CD14-positive monocyte (primary cell): Measurements from ENCODE around the gene FGGY. TPM values are rescaled to one million over a fixed set of nuclear protein-coding genes. Genes with fewer than 3 reads are reported as not detected.
A peak's percentile ranks its signal among the peaks of the same experiment; 100 is the strongest.

Source experiments
- DNase-seq, 3 donors: peaks; one replicate each; pipeline ENCODE4 v3.0.0-alpha.2; 2011 to 2022
- H2AFZ ChIP-seq: 2 replicates; pipeline ENCODE4 v1.6.0; 2012; ENCODE audit warnings: mild to moderate bottlenecking, low read depth, low read length, inconsistent platforms; ENCODE audit not compliant: insufficient read depth, poor library complexity, severe bottlenecking
- H3K27ac ChIP-seq, 2 donors: 1 replicate in 1 of 2; 2 replicates in 1 of 2; pipeline ENCODE4 v1.5.1; 2012 to 2013; ENCODE audit warnings: low read length in 2 of 2, control low read depth in 1 of 2, inconsistent platforms in 1 of 2, low read depth in 1 of 2, mild to moderate bottlenecking in 1 of 2
- H3K27me3 ChIP-seq, 2 donors: one replicate each; pipeline versions ENCODE4 v1.6.0 to v1.6.1; 2011 to 2013; ENCODE audit warnings: low read length in 2 of 2; ENCODE audit not compliant: control insufficient read depth in 2 of 2, insufficient read depth in 2 of 2
- H3K36me3 ChIP-seq, 2 donors: replicated peaks in 1 of 2; 1 replicate in 1 of 2; 2 replicates in 1 of 2; pipeline versions ENCODE4 v1.5.1 to v1.6.1; 2012 to 2013; ENCODE audit warnings: low read length in 2 of 2, control low read depth in 1 of 2, inconsistent platforms in 1 of 2, mild to moderate bottlenecking in 1 of 2; ENCODE audit not compliant: insufficient read depth in 2 of 2, control insufficient read depth in 1 of 2
- H3K4me1 ChIP-seq, 2 donors: 1 replicate in 1 of 2; 2 replicates in 1 of 2; pipeline versions ENCODE4 v1.5.1 to v1.6.1; 2012 to 2013; ENCODE audit warnings: low read length in 2 of 2, control low read depth in 1 of 2, inconsistent platforms in 1 of 2, mild to moderate bottlenecking in 1 of 2, moderate library complexity in 1 of 2; ENCODE audit not compliant: insufficient read depth in 2 of 2, control insufficient read depth in 1 of 2
- H3K4me2 ChIP-seq: replicated peaks from 2 replicates; pipeline ENCODE3; 2012; ENCODE audit warnings: low read length, moderate library complexity, mild to moderate bottlenecking; ENCODE audit not compliant: poor library complexity, severe bottlenecking; ENCODE audit errors: extremely low read depth
- H3K4me3 ChIP-seq, 3 experiments: fragments of 200-600 bp in 1 of 3; sonication (generic) in 1 of 3; replicated peaks in 1 of 3; 1 replicate in 2 of 3; 2 replicates in 1 of 3; pipeline ENCODE4 v1.5.1; 2011 to 2013; ENCODE audit warnings: low read length in 3 of 3, mild to moderate bottlenecking in 3 of 3, control low read depth in 2 of 3, low read depth in 2 of 3, inconsistent platforms in 1 of 3, moderate library complexity in 1 of 3
- H3K79me2 ChIP-seq: 2 replicates; pipeline ENCODE4 v1.6.0; 2012; ENCODE audit warnings: mild to moderate bottlenecking, control low read depth, inconsistent platforms, low read length, moderate library complexity; ENCODE audit not compliant: insufficient read depth
- H3K9ac ChIP-seq: 2 replicates; pipeline ENCODE4 v1.6.0; 2017; ENCODE audit warnings: low read length, mild to moderate bottlenecking; ENCODE audit not compliant: insufficient read depth, poor library complexity, severe bottlenecking
- H3K9me3 ChIP-seq, 2 donors: replicated peaks in 1 of 2; 1 replicate in 1 of 2; 2 replicates in 1 of 2; pipeline versions ENCODE4 v1.5.1 to v1.6.1; 2012 to 2013; ENCODE audit warnings: low read length in 2 of 2, control low read depth in 1 of 2; ENCODE audit not compliant: control insufficient read depth in 1 of 2, insufficient read depth in 1 of 2
- H4K20me1 ChIP-seq: 2 replicates; pipeline ENCODE4 v1.6.0; 2012; ENCODE audit warnings: mild to moderate bottlenecking, low read length, control low read depth, moderate library complexity; ENCODE audit not compliant: insufficient read depth
- H3K27ac Mint-ChIP-seq, 7 donors: one replicate each; pipeline ENCODE4 v1.8.0; 2020; ENCODE audit warnings: mild to moderate bottlenecking in 7 of 7, mixed read lengths in 7 of 7, moderate library complexity in 6 of 7, inconsistent platforms in 2 of 7
- H3K27me3 Mint-ChIP-seq, 3 donors: one replicate each; pipeline ENCODE4 v1.8.0; 2021 to 2022; ENCODE audit warnings: low read depth in 3 of 3, mild to moderate bottlenecking in 3 of 3, mixed read lengths in 3 of 3, moderate library complexity in 3 of 3, inconsistent platforms in 1 of 3
- H3K36me3 Mint-ChIP-seq, 2 donors: one replicate each; pipeline ENCODE4 v1.8.0; 2020; ENCODE audit warnings: mixed read lengths in 2 of 2, inconsistent platforms in 1 of 2, mild to moderate bottlenecking in 1 of 2
- H3K4me1 Mint-ChIP-seq: one replicate; pipeline ENCODE4 v1.8.0; 2020; ENCODE audit warnings: mild to moderate bottlenecking, mixed read lengths
- H3K4me3 Mint-ChIP-seq, 2 donors: one replicate each; pipeline ENCODE4 v1.8.0; 2020; ENCODE audit warnings: mild to moderate bottlenecking in 2 of 2, mixed read lengths in 2 of 2, moderate library complexity in 1 of 2
- H3K9me3 Mint-ChIP-seq, 7 donors: one replicate each; pipeline ENCODE4 v1.8.0; 2020 to 2022; ENCODE audit warnings: mixed read lengths in 7 of 7, mild to moderate bottlenecking in 6 of 7, moderate library complexity in 6 of 7, inconsistent platforms in 2 of 7
- WGBS: methylation state at CpG from one replicate; pipeline ENCODE4 v1.1.5; 2013; ENCODE audit warnings: missing lambda C conversion rate; ENCODE audit not compliant: insufficient coverage; 5-methylcytosine and 5-hydroxymethylcytosine counted together
- intact Hi-C, 2 donors: fragments of 100-400 bp; cut with micrococcal nuclease; formaldehyde crosslinking; loops; one replicate each; pipeline versions ENCODE4 v1.15.0 to v1.15.1; 2023
- polyA plus RNA-seq, 3 donors: library from polyadenylated mRNA; depleted of rRNA in 1 of 3; unstranded in 2 of 3; stranded (reverse) in 1 of 3; fragments of 300-500 nt in 2 of 3; fragments of >200 nt in 1 of 3; fragmentation: Illumina TruSeq in 2 of 3; gene quantifications; 1 replicate in 2 of 3; 2 replicates in 1 of 3; pipeline ENCODE4 v1.2.3, GENCODE V29; 2012 to 2021
- TF ChIP-seq, protein P1 (sequence below): fragments of 200-600 bp; IDR thresholded peaks from one replicate; pipeline ENCODE4 v1.8.0; 2022; ENCODE audit warnings: antibody characterized with exemption, mild to moderate bottlenecking

The FGGY gene
- polyA plus RNA-seq, 3 donors, result 2.3 to 4.3 (median 2.9) TPM

GRCh38 chr1:59699227-59699847 lies 402.4 kb downstream of the FGGY start:
- H3K4me3 Mint-ChIP-seq, result no peak overlapping the region
- peak overlapping the region in 1 of 3 experiments; percentile 8 for H3K4me3 ChIP-seq
- no CpG with 5 or more reads among the region's 5 CpGs for WGBS

GRCh38 chr1:59701376-59701775 lies 404.5 kb downstream of the FGGY start:
- Mint-ChIP-seq H3K9me3 (no peaks in the 10 kb centered on the region), H3K27ac (no peak overlapping the region), H3K36me3 (no peaks in the 10 kb centered on the region), H3K27me3 (no peaks in the 10 kb centered on the region), H3K4me3 (no peak overlapping the region), H3K4me1 (peaks cover 39% of the 10 kb centered on the region)
- no peak overlapping the region for H3K9ac ChIP-seq
- no peaks in the 10 kb centered on the region for H3K27me3 ChIP-seq
- H3K9me3 ChIP-seq, result no peaks in the 10 kb centered on the region
- H3K27ac ChIP-seq, result no peak overlapping the region
- no peak for DNase-seq
- no peaks in the 10 kb centered on the region for H3K79me2 ChIP-seq
- no peak overlapping the region for H3K4me3 ChIP-seq
- no peaks in the 10 kb centered on the region for H4K20me1 ChIP-seq
- 100% methylated on average over 3 of the region's 3 CpGs for WGBS
- TF ChIP-seq, protein P1, sequence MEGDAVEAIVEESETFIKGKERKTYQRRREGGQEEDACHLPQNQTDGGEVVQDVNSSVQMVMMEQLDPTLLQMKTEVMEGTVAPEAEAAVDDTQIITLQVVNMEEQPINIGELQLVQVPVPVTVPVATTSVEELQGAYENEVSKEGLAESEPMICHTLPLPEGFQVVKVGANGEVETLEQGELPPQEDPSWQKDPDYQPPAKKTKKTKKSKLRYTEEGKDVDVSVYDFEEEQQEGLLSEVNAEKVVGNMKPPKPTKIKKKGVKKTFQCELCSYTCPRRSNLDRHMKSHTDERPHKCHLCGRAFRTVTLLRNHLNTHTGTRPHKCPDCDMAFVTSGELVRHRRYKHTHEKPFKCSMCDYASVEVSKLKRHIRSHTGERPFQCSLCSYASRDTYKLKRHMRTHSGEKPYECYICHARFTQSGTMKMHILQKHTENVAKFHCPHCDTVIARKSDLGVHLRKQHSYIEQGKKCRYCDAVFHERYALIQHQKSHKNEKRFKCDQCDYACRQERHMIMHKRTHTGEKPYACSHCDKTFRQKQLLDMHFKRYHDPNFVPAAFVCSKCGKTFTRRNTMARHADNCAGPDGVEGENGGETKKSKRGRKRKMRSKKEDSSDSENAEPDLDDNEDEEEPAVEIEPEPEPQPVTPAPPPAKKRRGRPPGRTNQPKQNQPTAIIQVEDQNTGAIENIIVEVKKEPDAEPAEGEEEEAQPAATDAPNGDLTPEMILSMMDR, result no peak
- no peak overlapping the region for H3K4me2 ChIP-seq
- intact Hi-C loops, result loop anchor here in 1 of 2 donors (10.0 kb wide), 1 partner anchor 957 kb away; no protein-coding TSS in a partner anchor
- H2AFZ ChIP-seq, result no peak overlapping the region
- no peaks in the 10 kb centered on the region for H3K36me3 ChIP-seq
- peaks cover 31 to 34% of the 10 kb centered on the region in 2 donors for H3K4me1 ChIP-seq

More at GRCh38 chr1:59699227-59699847, 402.4 kb downstream of the FGGY start:
- Histone ChIP-seq H4K20me1 (no peaks in the 10 kb centered on the region), H3K9me3 (no peaks in the 10 kb centered on the region), H3K36me3 (no peaks in the 10 kb centered on the region), H3K27ac (peak overlapping the region in 1 of 2 donors; percentile 75), H2AFZ (no peak overlapping the region), H3K4me2 (peak overlapping the region; percentile 5), H3K27me3 (no peaks in the 10 kb centered on the region), H3K79me2 (no peaks in the 10 kb centered on the region), H3K4me1 (peaks cover 41 to 44% of the 10 kb centered on the region in 2 donors), H3K9ac (no peak overlapping the region)
- peaks cover 0 to 3% (median 0%) of the 10 kb centered on the region in 7 donors for H3K9me3 Mint-ChIP-seq
- H3K36me3 Mint-ChIP-seq, result no peaks in the 10 kb centered on the region
- peak in 2 of 3 donors; percentile 56 to 57 for DNase-seq
- intact Hi-C loops, result loop anchor here (5.0 to 10.0 kb wide), 7 partner anchors 127 to 962 kb away; partner anchors contain the start of genes FGGY (in 2 of the 2) and JUN (in 1 of the 2)
- no peaks in the 10 kb centered on the region for H3K27me3 Mint-ChIP-seq
- peak overlapping the region in 5 of 7 donors; percentile 17 to 86 (median 51) for H3K27ac Mint-ChIP-seq
- TF ChIP-seq, protein P1, result peak; percentile 89
- H3K4me1 Mint-ChIP-seq, result peaks cover 42% of the 10 kb centered on the region
